Embryonic facial prominence (tissue), 1 donor: ENCODE results near the gene DDX27.

Experiments
- DNase-seq: peaks from one replicate; pipeline ENCODE4 v3.0.0-alpha.2; 2016; ENCODE audit errors: extremely low spot score

DDX27 gene

GRCh38 chr20:49247792-49248191 is 28.6 kb downstream of the DDX27 start:
- DNase-seq: no peak

GRCh38 chr20:49248301-49248700 is 29.1 kb downstream of the DDX27 start:
- DNase-seq: no peak

GRCh38 chr20:49248879-49249665 is 29.9 kb downstream of the DDX27 start:
- DNase-seq: no peak

- DNase-seq: no peak
These were observed 33.5 kb downstream of the DDX27 start for GRCh38 chr20:49252556-49253350.

- DNase-seq: no peak
These were observed 37.0 kb downstream of the DDX27 start for GRCh38 chr20:49256261-49256660.

- no peak for DNase-seq
These were observed 40.1 kb downstream of the DDX27 start for GRCh38 chr20:49259284-49259683.

GRCh38 chr20:49259799-49260198 is 40.6 kb downstream of the DDX27 start:
- DNase-seq: no peak

- DNase-seq: no peak
These were observed 41.0 kb downstream of the DDX27 start for GRCh38 chr20:49260218-49260617.

GRCh38 chr20:49261173-49261572 is 42.0 kb downstream of the DDX27 start:
- no peak for DNase-seq

GRCh38 chr20:49262444-49262843 is 43.2 kb downstream of the DDX27 start:
- DNase-seq: no peak

GRCh38 chr20:49267327-49267726 is 48.1 kb downstream of the DDX27 start:
- DNase-seq: no peak

GRCh38 chr20:49268600-49269365 is 49.6 kb downstream of the DDX27 start:
- no peak for DNase-seq

- DNase-seq: no peak
These were observed 51.0 kb downstream of the DDX27 start for GRCh38 chr20:49270177-49270576.

- no peak for DNase-seq
These were observed 51.5 kb downstream of the DDX27 start for GRCh38 chr20:49270736-49271135.

- no peak for DNase-seq
These were observed 53.4 kb downstream of the DDX27 start for GRCh38 chr20:49272654-49273053.

- no peak for DNase-seq
These were observed 54.6 kb downstream of the DDX27 start for GRCh38 chr20:49273696-49274277.

- DNase-seq: no peak
These were observed 56.0 kb downstream of the DDX27 start for GRCh38 chr20:49275216-49275615.

GRCh38 chr20:49275636-49276035 is 56.4 kb downstream of the DDX27 start:
- DNase-seq: no peak

GRCh38 chr20:49276161-49276960 is 57.1 kb downstream of the DDX27 start:
- DNase-seq: no peak

- no peak for DNase-seq
These were observed 58.0 kb downstream of the DDX27 start for GRCh38 chr20:49276961-49277785.

GRCh38 chr20:49277786-49278035 is 58.5 kb downstream of the DDX27 start:
- no peak for DNase-seq
